Activated naive CD4-positive, alpha-beta T cell treated with anti-CD3 and anti-CD28 coated beads, Interleukin-2, amount 10 ng/mL, durations not matched to agents 7 days and 5 days (primary cell): ENCODE results near the gene DHX30.
A peak's percentile ranks its signal among the peaks of the same experiment; 100 is the strongest.
"Not testable (repeated sequence)": the region's sequence is repeated elsewhere in the genome, so short reads cannot be mapped to it uniquely, and the experiment has no call there.

ENCODE experiments used
- CTCF ChIA-PET: fragments of 350-600 bp; sonication (Branson Sonifier 250); formaldehyde crosslinking; loops from one replicate; lab custom pipeline; 2021; ENCODE audit warnings: antibody characterized with exemption; lab: Charles Lee
- DNase-seq: peaks from one replicate; pipeline ENCODE4 v3.0.0-alpha.2; 2020
- H3K27ac Mint-ChIP-seq: one replicate; pipeline ENCODE4 v1.8.0; 2021; ENCODE audit warnings: mild to moderate bottlenecking, moderate library complexity, mixed read lengths
- H3K27me3 Mint-ChIP-seq: one replicate; pipeline ENCODE4 v1.8.0; 2021; ENCODE audit warnings: mild to moderate bottlenecking, mixed read lengths
- H3K36me3 Mint-ChIP-seq: one replicate; pipeline ENCODE4 v1.8.0; 2021; ENCODE audit warnings: mixed read lengths
- H3K4me1 Mint-ChIP-seq: one replicate; pipeline ENCODE4 v1.8.0; 2021; ENCODE audit warnings: mixed read lengths
- H3K4me3 Mint-ChIP-seq: one replicate; pipeline ENCODE4 v1.8.0; 2021; ENCODE audit warnings: mild to moderate bottlenecking, moderate library complexity, mixed read lengths
- H3K9me3 Mint-ChIP-seq: one replicate; pipeline ENCODE4 v1.8.0; 2021; ENCODE audit warnings: mixed read lengths

The DHX30 gene

DNA sequence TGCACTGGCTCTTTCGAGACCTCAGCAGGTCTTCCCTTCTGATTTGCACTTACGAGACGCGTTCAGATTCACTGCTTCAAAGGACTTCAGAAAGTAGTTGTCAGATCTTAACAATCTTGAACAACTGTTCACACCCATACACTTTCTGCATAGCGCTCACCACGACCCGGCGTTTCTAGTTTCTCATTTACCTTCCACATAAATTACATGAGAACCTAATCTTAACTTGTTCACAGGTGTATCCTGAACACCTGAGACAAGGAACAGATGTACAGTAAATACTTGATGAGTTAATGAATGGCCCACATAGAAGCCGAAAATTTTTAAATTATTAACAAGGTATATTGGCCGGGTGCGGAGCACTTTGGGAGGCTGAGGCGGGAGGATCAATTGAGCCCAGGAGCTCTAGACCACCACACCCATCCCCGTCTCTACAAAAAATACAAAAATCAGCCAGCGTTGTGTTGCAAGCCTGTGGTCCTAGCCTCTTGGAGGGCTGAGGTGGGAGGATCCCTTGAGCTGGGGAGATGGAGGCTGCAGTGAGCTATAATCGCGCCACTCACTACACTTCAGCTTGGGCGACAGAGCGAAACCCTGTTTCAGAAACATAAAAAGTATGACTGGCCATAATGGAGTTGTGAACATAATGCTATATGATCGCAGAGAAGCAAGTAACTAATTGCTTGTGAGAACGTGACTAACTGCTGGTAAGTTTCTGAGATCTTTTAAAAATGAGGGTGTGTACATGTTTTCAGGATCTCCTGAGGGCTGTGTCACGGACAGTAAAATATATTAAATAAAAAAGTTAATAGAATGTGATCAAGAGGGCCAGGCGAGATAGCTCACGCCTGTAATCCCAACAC, 20.3 kb upstream of the DHX30 start:
- Mint-ChIP-seq H3K27ac (peak overlapping the region; percentile 99), H3K27me3 (peaks cover 15% of the 10 kb centered on the region), H3K36me3 (peaks cover 6% of the 10 kb centered on the region), H3K4me1 (peaks cover 32% of the 10 kb centered on the region), H3K4me3 (peak overlapping the region; percentile 97), H3K9me3 (no peaks in the 10 kb centered on the region)
- DNase-seq, result no peak
- CTCF ChIA-PET, result interaction anchor here (1.3 kb wide), 1 partner anchor 361 kb away, joined by 3 read pairs; no protein-coding TSS in a partner anchor

DNA sequence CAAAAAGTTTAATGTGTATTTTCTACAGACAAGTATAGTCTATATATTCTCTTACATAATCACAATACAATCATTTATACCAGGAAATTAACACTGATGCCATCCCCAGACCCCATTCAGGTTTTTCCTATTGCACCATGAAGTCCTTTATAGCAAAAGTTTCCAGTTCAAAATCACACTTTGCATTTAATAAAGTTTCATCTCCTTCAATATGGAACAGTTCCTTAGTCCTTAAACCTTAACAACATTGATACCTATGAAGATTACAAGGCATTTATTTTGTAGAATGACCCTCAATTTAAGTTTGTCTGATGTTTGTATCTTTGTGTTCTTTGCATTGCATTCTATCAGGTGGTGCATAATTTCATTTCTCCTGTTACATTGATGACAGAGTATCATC, 19.3 kb upstream of the DHX30 start:
- peaks cover 15% of the 10 kb centered on the region for H3K27me3 Mint-ChIP-seq
- H3K9me3 Mint-ChIP-seq, result no peaks in the 10 kb centered on the region
- H3K4me1 Mint-ChIP-seq, result peaks cover 34% of the 10 kb centered on the region
- CTCF ChIA-PET, result interaction anchor here (1.3 kb wide), 1 partner anchor 362 kb away, joined by 3 read pairs; no protein-coding TSS in a partner anchor
- no peak for DNase-seq
- no peak overlapping the region for H3K27ac Mint-ChIP-seq
- H3K4me3 Mint-ChIP-seq, result no peak overlapping the region
- H3K36me3 Mint-ChIP-seq, result peaks cover 6% of the 10 kb centered on the region

DNA sequence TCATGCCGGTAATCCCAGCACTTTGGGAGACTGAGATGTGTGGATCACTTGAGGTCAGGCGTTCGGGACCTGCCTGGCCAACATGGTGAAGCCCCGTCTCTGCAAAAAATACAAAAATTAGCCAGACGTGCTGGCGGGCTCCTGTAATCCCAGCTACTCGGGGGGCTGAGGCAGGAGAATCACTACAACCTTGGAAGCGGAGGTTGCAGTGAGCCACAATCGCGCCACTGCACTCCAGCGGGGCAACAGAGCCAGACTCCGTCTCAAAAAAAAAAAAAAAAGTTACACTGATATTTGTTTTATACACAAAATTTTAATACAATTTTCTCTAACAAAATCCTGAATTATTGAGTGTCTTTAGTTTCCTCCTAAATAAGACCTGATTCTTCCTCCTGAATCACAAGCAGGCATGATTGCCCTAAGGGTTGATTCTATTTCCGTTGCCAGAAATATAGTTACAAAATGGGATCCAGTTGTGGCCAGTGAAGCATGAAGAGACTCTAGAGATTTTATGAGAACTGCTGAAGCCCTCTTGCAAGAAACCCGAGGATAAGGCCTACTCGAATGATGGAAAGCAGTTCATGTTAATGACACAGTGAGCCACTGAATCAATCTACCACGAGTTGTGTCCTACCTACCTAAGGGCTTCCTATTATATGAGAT, 11.6 kb upstream of the DHX30 start:
- CTCF ChIA-PET, result no interaction called here
- H3K9me3 Mint-ChIP-seq, result peaks cover 2% of the 10 kb centered on the region
- DNase-seq, result no peak
- H3K36me3 Mint-ChIP-seq, result no peaks in the 10 kb centered on the region
- H3K4me3 Mint-ChIP-seq, result no peak overlapping the region
- H3K27me3 Mint-ChIP-seq, result peaks cover 9% of the 10 kb centered on the region
- H3K27ac Mint-ChIP-seq, result peak overlapping the region; percentile 21
- H3K4me1 Mint-ChIP-seq, result peaks cover 3% of the 10 kb centered on the region

DNA sequence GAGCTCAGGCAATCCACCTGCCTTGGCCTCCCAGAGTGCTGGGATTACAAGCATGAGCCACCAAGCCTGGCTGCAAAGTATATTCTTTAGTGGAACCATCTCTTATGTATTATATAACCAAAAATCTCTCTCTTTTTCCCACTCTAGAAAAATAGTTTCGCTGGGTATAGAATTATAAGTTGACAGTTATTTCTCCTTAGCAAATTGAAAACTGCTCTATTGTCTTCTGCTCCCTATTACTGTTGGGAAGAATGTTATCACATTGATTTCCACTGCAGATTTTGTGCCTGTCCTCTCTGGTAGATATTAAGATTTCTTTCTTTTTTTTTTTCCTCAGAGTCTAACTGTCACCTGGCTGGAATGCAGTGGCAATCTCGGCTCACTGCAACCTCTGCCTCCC, 10.2 kb upstream of the DHX30 start:
- Mint-ChIP-seq H3K27me3 (peaks cover 9% of the 10 kb centered on the region), H3K9me3 (peaks cover 2% of the 10 kb centered on the region), H3K4me1 (peaks cover 3% of the 10 kb centered on the region), H3K27ac (no peak overlapping the region), H3K4me3 (no peak overlapping the region), H3K36me3 (no peaks in the 10 kb centered on the region)
- DNase-seq, result no peak
- CTCF ChIA-PET, result no interaction called here

DNA sequence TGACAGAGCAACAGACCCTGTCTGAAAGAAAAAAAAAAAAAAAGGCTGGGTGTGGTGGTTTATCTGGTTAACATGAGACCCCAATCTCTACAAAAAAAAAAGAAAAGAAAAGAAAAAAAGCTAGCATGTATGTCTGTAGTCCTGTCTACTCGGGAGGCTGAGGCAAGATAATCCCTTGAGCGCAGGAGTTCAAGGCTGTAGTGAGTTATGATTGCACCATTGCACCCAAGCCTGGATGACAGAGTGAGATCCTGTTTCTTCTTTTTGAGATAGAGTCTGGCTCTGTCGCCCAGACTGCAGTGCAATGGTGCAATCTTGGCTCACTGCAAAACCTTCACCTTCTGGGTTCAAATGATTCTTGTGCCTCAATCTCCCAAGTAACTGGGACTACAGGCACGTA, 8.4 kb upstream of the DHX30 start:
- CTCF ChIA-PET, result interaction anchor here (0.6 to 1.2 kb wide), 3 partner anchors 8 to 271 kb away, joined by 4 read pairs; partner anchors contain the start of gene DHX30
- Mint-ChIP-seq H3K27me3 (peaks cover 13% of the 10 kb centered on the region), H3K36me3 (no peaks in the 10 kb centered on the region), H3K4me1 (no peaks in the 10 kb centered on the region), H3K4me3 (no peak overlapping the region), H3K27ac (no peak overlapping the region), H3K9me3 (peaks cover 2% of the 10 kb centered on the region)
- no peak for DNase-seq

DNA sequence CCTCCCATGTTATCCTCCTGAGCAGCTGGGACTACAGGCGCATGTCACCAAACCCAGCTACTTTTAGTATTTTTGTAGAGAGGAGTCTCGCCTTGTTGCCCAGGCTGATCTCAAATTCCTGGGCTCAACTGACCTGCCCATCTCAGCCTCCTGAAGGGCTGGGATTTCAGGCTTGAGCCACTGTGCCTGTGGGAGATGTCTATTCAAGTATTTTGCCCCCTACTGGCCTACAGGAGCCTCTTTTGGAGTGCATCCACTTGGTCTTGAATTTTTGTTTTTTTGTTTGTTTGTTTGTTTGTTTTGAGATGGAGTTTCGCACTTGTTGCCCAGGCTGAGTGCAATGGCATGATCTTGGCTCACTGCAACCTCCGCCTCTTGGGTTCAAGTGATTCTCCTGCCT, 3.2 kb upstream of the DHX30 start:
- peaks cover 8% of the 10 kb centered on the region for H3K27me3 Mint-ChIP-seq
- H3K27ac Mint-ChIP-seq, result no peak overlapping the region
- H3K4me1 Mint-ChIP-seq, result peaks cover 26% of the 10 kb centered on the region
- H3K4me3 Mint-ChIP-seq, result no peak overlapping the region
- CTCF ChIA-PET, result interaction anchor here (0.9 to 1.7 kb wide), 3 partner anchors 11 to 278 kb away, joined by 3 to 8 read pairs (median 5); no protein-coding TSS in a partner anchor
- DNase-seq, result no peak
- no peaks in the 10 kb centered on the region for H3K9me3 Mint-ChIP-seq
- peaks cover 3% of the 10 kb centered on the region for H3K36me3 Mint-ChIP-seq

DNA sequence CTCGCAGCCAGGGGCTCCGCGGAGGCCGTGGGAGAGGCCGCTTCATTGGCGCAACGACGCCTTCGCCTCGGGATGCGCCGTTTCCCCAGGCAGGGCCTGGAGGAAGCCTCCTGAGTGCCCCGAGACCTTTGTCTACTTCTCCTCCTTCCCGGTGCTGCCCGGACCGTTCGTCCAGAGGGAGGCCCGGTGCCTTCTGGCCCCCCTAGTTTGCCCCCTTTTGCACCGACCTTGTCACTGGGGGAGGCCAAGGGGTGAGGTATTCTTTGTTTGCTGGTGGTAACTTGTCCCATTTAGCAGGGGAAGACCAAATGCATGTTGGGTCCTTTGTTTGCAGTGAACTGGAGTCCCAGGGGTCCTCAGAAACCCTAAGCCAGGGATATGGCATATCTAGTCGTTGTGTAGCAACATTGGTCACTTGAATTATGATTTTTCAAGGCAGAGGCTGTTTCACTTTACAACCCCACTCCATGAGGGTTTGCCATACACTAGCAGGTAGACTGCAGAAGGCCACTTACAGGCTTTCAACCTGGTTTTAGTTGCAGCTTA, 615 bp downstream of the DHX30 start:
- CTCF ChIA-PET, result interaction anchor here (1.3 kb wide), 1 partner anchor 34 kb away, joined by 5 read pairs; no protein-coding TSS in a partner anchor
- H3K9me3 Mint-ChIP-seq, result no peaks in the 10 kb centered on the region
- H3K4me1 Mint-ChIP-seq, result peaks cover 28% of the 10 kb centered on the region
- H3K27me3 Mint-ChIP-seq, result peaks cover 8% of the 10 kb centered on the region
- H3K4me3 Mint-ChIP-seq, result peak overlapping the region; percentile 98
- H3K36me3 Mint-ChIP-seq, result peaks cover 13% of the 10 kb centered on the region
- H3K27ac Mint-ChIP-seq, result peak overlapping the region; percentile 90
- DNase-seq, result no peak

DNA sequence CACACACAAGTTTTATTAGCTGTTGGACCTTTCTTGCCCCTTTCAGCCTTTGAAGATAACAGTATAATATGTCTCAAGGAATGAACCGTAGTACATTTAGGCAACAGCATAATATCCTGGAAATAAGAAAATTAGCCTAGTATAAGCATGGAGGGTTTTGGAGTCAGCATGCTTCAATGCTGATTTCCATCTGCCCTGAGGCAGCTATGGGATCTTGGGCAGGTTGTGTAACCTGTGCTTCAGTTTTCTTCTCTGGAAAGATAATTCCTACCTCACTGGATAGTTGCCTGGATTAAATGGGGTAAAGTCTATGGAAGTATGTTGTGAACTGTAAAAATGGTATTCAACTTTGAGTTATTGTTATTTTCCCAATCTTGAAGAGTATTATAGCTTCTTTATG, 1.6 kb downstream of the DHX30 start:
- Mint-ChIP-seq H3K36me3 (peaks cover 14% of the 10 kb centered on the region), H3K27ac (no peak overlapping the region), H3K9me3 (no peaks in the 10 kb centered on the region), H3K4me3 (peak overlapping the region; percentile 98), H3K27me3 (peaks cover 3% of the 10 kb centered on the region), H3K4me1 (peaks cover 28% of the 10 kb centered on the region)
- no peak for DNase-seq
- CTCF ChIA-PET, result interaction anchor here (0.8 to 1.3 kb wide), 4 partner anchors 20 to 384 kb away, joined by 3 to 5 read pairs (median 4); no protein-coding TSS in a partner anchor

DNA sequence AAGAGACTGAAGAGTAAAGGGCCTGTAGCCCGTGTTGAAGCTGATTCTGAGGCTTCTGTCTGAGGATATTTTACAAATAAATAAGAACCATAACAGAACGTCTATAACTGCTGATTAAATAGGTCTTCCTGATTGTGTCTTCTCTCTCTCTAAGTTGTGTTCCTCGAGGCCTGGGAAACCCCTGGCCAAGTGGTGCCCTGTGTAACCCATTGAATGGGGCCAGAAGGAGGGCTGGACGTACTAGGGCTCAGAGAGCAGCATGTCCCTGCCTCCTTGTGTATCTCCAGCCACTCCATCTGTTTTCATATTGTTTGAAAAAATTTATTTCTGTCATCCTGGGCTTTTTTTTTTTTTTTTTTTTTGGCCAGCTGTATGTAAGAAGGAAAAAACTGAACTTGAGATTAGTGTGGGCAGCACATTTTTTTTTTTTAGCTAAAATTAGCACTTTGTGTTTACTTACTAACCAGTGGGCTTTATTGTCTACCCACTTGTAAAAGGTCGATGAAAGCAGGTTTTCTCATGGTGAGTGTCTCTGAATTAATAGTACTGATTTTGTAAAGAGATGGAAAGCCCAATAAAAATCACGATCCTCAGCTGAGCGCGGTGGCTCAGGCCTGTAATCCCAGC, 10.7 kb downstream of the DHX30 start:
- no peak overlapping the region for H3K27ac Mint-ChIP-seq
- CTCF ChIA-PET, result no interaction called here
- H3K4me3 Mint-ChIP-seq, result no peak overlapping the region
- H3K9me3 Mint-ChIP-seq, result no peaks in the 10 kb centered on the region
- H3K36me3 Mint-ChIP-seq, result peaks cover 18% of the 10 kb centered on the region
- no peak for DNase-seq
- no peaks in the 10 kb centered on the region for H3K4me1 Mint-ChIP-seq
- no peaks in the 10 kb centered on the region for H3K27me3 Mint-ChIP-seq

DNA sequence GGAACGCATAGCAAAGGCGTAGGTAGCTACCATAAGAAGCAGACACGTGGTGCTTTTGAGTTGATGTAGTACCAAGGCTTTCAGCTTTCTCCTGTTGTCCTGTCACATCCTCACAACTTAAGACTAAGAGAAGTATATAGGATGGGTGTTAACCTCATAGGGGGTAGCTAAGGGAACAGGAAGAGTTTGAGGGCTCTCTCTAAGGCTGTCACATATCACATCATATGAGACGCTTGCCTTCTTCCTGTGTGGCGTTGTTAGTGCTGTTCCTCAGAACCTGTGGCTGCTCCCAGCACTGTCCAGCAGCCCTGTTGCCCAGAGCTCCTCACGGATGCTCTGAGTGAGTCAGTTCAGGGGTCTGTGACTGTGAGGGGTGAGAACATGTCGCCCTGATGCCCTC, 14.7 kb downstream of the DHX30 start:
- Mint-ChIP-seq H3K27ac (no peak overlapping the region), H3K9me3 (no peaks in the 10 kb centered on the region), H3K4me1 (no peaks in the 10 kb centered on the region), H3K27me3 (no peaks in the 10 kb centered on the region), H3K36me3 (peaks cover 18% of the 10 kb centered on the region), H3K4me3 (no peak overlapping the region)
- CTCF ChIA-PET, result interaction anchor here (3.6 kb wide), 1 partner anchor 8 kb away, joined by 23 read pairs; no protein-coding TSS in a partner anchor
- no peak for DNase-seq

DNA sequence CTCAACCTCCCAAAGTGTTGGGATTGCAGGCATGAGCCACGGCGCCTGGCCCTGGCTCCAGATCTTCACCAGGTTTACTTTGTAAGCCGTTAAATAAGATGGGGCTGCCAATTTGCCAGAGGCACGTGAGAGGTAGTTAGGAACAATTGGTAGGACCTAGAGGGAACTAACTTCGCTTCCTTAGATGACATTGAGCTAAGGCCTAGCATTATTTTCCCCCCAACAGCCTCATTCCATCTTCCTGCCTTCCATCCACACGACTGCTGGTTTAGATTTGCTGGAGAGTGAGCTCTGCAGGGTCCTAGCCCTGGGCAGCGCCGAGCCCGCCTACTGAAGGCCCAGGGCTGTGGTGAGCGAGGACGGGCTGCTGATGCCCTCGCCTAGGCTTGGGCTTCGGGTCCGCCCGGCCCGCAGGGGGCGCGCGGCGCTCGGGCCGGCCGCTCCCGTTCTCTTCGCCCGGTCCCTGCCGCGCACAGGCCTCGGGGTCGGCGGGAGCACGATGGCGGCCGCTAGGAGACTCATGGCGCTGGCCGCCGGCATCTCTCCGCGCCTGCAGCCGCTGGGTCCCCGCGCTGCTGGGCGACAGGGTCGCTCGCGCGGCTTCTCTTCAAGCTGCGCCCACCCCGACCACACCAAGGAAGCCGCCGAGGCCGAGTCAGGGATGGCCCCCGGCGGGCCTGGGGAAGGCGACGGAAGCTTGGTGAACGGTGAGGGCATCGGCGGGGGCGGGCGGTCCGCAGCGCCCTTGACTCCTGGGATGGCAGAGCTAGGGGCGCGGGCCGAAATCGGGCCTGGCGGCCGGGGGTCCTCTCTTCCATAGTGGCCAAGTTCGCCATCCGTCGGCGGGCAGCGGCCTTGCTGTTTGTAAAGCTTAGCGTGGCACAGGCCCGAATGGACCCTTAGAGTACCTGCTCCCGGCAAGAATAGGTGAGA, 21.9 kb downstream of the DHX30 start:
- peaks cover 37% of the 10 kb centered on the region for H3K36me3 Mint-ChIP-seq
- peak; percentile 80 for DNase-seq
- peak overlapping the region; percentile 84 for H3K27ac Mint-ChIP-seq
- peak overlapping the region; percentile 88 for H3K4me3 Mint-ChIP-seq
- H3K4me1 Mint-ChIP-seq, result peaks cover 41% of the 10 kb centered on the region
- CTCF ChIA-PET, result interaction anchor here (0.6 to 4.0 kb wide), 19 partner anchors 9 to 403 kb away, joined by 3 to 23 read pairs (median 4); partner anchors contain the start of gene DHX30
- H3K9me3 Mint-ChIP-seq, result no peaks in the 10 kb centered on the region
- no peaks in the 10 kb centered on the region for H3K27me3 Mint-ChIP-seq

DNA sequence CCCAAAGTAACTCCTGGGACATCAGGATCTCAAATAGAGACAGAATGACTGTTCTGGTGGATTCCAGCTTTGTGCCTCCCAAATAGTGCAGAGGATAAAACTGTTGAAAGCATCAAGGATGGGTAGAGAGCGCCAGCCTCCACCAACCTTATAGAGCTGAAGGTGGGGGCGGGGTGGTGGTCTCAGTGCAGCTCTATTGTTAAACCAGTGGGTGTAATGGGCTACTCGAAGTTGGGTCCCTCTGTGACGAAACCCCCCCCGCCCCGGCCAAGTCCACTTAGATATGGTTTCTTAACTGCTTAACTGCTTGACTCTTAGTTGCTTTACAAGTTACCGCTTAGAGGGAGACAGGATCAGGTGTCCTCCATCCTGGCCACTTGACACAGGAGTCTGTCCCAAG, 22.7 kb downstream of the DHX30 start:
- H3K27ac Mint-ChIP-seq, result peak overlapping the region; percentile 84
- CTCF ChIA-PET, result interaction anchor here (0.6 to 4.0 kb wide), 14 partner anchors 9 to 342 kb away, joined by 3 to 23 read pairs (median 4); partner anchors contain the start of gene DHX30
- H3K27me3 Mint-ChIP-seq, result no peaks in the 10 kb centered on the region
- no peak for DNase-seq
- peaks cover 37% of the 10 kb centered on the region for H3K36me3 Mint-ChIP-seq
- H3K9me3 Mint-ChIP-seq, result no peaks in the 10 kb centered on the region
- H3K4me3 Mint-ChIP-seq, result peak overlapping the region; percentile 88
- H3K4me1 Mint-ChIP-seq, result peaks cover 41% of the 10 kb centered on the region

DNA sequence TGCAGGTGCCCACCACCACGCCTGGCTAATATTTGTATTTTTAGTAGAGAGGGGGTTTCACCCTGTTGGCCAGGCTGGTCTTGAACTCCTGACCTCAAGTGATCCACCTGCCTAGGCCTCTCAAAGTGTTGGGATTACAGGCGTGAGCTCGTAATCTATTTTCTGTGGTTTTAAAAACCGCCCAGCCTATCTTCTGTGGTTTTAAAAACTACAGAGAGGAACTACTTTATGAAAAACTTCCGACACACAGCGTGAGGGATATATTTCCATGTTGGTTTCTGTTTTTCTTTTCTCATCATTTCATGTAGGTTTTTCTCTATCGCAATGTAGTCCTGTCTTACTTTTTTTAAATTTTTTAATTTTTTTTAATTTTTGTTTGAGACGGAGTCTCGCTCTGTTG, 26.5 kb downstream of the DHX30 start:
- H3K4me3 Mint-ChIP-seq, DNase-seq, CTCF ChIA-PET, H3K27me3 Mint-ChIP-seq, H3K9me3 Mint-ChIP-seq: not testable (repeated sequence)
- peaks cover 50% of the 10 kb centered on the region for H3K36me3 Mint-ChIP-seq
- peaks cover 41% of the 10 kb centered on the region for H3K4me1 Mint-ChIP-seq
- peak overlapping the region; percentile 79 for H3K27ac Mint-ChIP-seq
